ENCODE results near the gene EEF1AKMT3.

EEF1AKMT3 gene

DNA sequence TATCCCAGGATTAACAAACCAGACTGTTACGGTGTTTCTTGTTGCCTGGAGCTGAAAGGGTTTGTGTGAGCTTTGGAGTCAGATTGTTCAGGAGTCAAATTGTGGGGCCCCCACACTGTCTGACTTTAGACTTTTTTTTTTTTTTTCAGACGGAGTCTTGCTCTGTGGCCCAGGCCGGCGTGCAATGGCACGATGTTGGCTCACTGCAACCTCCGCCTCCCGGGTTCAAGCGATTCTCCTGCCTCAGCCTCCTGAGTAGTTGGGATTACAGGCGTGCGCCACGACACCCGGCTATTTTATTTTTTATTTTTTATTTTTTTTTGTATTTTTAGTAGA, 11.0 kb downstream of the EEF1AKMT3 start:
- H3K4me2 ChIP-seq (ENCODE audit: insufficient read depth, low read length, poor library complexity, severe bottlenecking) = peak overlapping the region; percentile 84
- no peak for DNase-seq (ENCODE audit: low spot score)
- no peak overlapping the region for H2AK5ac ChIP-seq (ENCODE audit: low read depth, low read length)
- H3K14ac ChIP-seq (ENCODE audit: low read length) = no peak overlapping the region
- H3K9ac ChIP-seq (ENCODE audit: low read depth, low read length, poor library complexity) = no peak overlapping the region
- H3K27ac ChIP-seq (replicated peaks; ENCODE audit: low read length) = no peak overlapping the region
- peaks cover 3 to 6% of the 10 kb centered on the region in 2 donors for H3K4me1 ChIP-seq (ENCODE audit: control insufficient read depth in 2 of 2, insufficient read depth in 1 of 2, low read depth in 1 of 2, low read length in 2 of 2)
- no peaks in the 10 kb centered on the region for H3K27me3 ChIP-seq (ENCODE audit: control insufficient read depth in 3 of 3, insufficient read depth in 3 of 3, low read depth in 1 of 3, low read length in 3 of 3)
- H2BK5ac ChIP-seq (ENCODE audit: low read length) = peak overlapping the region; percentile 0
- no peak overlapping the region for H2BK120ac ChIP-seq (ENCODE audit: low read depth, low read length)
- no peak overlapping the region for H4K8ac ChIP-seq (ENCODE audit: low read depth, low read length)
- H3K79me1 ChIP-seq (ENCODE audit: low read depth, low read length) = peaks cover 4% of the 10 kb centered on the region
- H3K23ac ChIP-seq (ENCODE audit: low read depth, low read length, poor library complexity) = no peak overlapping the region
- H2AFZ ChIP-seq (ENCODE audit: low read length) = no peak overlapping the region
- no CpG with 5 or more reads among the region's 12 CpGs for WGBS, 2 donors (ENCODE audit: extremely low coverage in 2 of 2, insufficient read length in 2 of 2, insufficient replicate concordance in 1 of 2)
- H4K91ac ChIP-seq (ENCODE audit: low read depth, low read length, poor library complexity) = no peak overlapping the region
- H3K36me3 ChIP-seq (replicated peaks in 1 of 2; ENCODE audit: control insufficient read depth in 2 of 2, insufficient read depth in 2 of 2, low read length in 2 of 2) = peaks cover 12 to 58% of the 10 kb centered on the region in 2 donors
- H2BK12ac ChIP-seq (ENCODE audit: low read length) = no peak overlapping the region
- no peak overlapping the region for H3K4ac ChIP-seq (ENCODE audit: low read length)
- H2BK15ac ChIP-seq (ENCODE audit: low read length) = no peak overlapping the region
- peak overlapping the region; percentile 90 to 95 for H3K4me3 ChIP-seq (ENCODE audit: low read length in 2 of 2)
- no peak overlapping the region for H3K18ac ChIP-seq (ENCODE audit: low read length)
- no peaks in the 10 kb centered on the region for H3K9me3 ChIP-seq (replicated peaks in 1 of 2; ENCODE audit: control insufficient read depth in 2 of 2, insufficient read depth in 1 of 2, low read depth in 1 of 2, low read length in 2 of 2)

DNA sequence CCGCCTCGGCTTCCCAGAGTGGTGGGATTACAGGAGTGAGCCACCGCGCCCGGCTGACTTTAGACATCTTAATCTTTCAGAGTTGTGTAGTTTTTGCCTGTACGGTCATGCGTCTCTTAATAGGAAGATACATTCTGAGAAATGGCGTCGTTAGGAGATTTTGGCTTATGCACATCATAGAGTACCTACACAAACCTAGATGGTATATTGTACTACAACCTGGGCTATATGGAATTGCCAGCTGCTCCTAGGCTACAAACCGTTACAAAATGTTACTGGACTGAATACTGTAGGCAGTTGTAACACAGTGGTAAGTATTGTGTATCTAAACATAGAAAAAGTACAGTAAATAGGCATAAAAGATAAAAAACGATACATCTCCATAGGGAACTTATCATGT, 11.4 kb downstream of the EEF1AKMT3 start:
- Histone ChIP-seq H2BK120ac (ENCODE audit: low read depth, low read length) (no peak overlapping the region), H3K79me1 (ENCODE audit: low read depth, low read length) (peaks cover 4% of the 10 kb centered on the region), H3K9me3 (replicated peaks in 1 of 2; ENCODE audit: control insufficient read depth in 2 of 2, insufficient read depth in 1 of 2, low read depth in 1 of 2, low read length in 2 of 2) (no peaks in the 10 kb centered on the region), H3K27me3 (ENCODE audit: control insufficient read depth in 3 of 3, insufficient read depth in 3 of 3, low read depth in 1 of 3, low read length in 3 of 3) (no peaks in the 10 kb centered on the region), H2BK15ac (ENCODE audit: low read length) (no peak overlapping the region), H3K4me1 (ENCODE audit: control insufficient read depth in 2 of 2, insufficient read depth in 1 of 2, low read depth in 1 of 2, low read length in 2 of 2) (peaks cover 3 to 6% of the 10 kb centered on the region in 2 donors), H3K36me3 (replicated peaks in 1 of 2; ENCODE audit: control insufficient read depth in 2 of 2, insufficient read depth in 2 of 2, low read length in 2 of 2) (peaks cover 15 to 62% of the 10 kb centered on the region in 2 donors), H3K4me2 (ENCODE audit: insufficient read depth, low read length, poor library complexity, severe bottlenecking) (no peak overlapping the region), H3K27ac (replicated peaks; ENCODE audit: low read length) (no peak overlapping the region), H3K14ac (ENCODE audit: low read length) (no peak overlapping the region), H3K9ac (ENCODE audit: low read depth, low read length, poor library complexity) (no peak overlapping the region), H3K4me3 (ENCODE audit: low read length in 2 of 2) (peak overlapping the region in 1 of 2 donors; percentile 9), H4K8ac (ENCODE audit: low read depth, low read length) (no peak overlapping the region), H2AFZ (ENCODE audit: low read length) (no peak overlapping the region), H4K91ac (ENCODE audit: low read depth, low read length, poor library complexity) (no peak overlapping the region), H2BK5ac (ENCODE audit: low read length) (no peak overlapping the region), H2AK5ac (ENCODE audit: low read depth, low read length) (no peak overlapping the region), H3K18ac (ENCODE audit: low read length) (no peak overlapping the region), H3K4ac (ENCODE audit: low read length) (no peak overlapping the region), H3K23ac (ENCODE audit: low read depth, low read length, poor library complexity) (no peak overlapping the region), H2BK12ac (ENCODE audit: low read length) (no peak overlapping the region)
- WGBS, 2 donors (ENCODE audit: extremely low coverage in 2 of 2, insufficient read length in 2 of 2, insufficient replicate concordance in 1 of 2) = no CpG with 5 or more reads among the region's 11 CpGs
- DNase-seq (ENCODE audit: low spot score) = no peak

DNA sequence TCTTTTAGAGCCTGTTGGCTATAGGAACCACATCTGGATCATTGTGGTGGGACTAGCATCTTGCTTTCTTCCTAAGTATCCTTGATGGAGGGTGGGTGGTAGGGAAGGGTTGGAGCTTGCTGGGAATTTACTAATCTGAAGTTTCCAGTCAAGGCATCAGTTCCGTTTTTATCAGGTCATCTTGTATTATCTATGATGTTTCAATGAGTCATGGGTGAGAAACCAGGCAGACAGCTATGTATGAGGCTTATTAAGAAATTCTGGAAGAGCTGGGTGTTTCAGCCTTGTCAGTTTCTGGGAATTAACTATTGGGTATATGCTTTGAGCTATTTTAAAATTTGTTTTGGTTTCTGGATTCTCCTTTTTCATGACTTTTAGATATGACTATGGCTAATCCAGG, 21.5 kb downstream of the EEF1AKMT3 start:
- H3K4me3 ChIP-seq (ENCODE audit: low read length in 2 of 2) = no peak overlapping the region
- no peak overlapping the region for H3K27ac ChIP-seq (replicated peaks; ENCODE audit: low read length)

DNA sequence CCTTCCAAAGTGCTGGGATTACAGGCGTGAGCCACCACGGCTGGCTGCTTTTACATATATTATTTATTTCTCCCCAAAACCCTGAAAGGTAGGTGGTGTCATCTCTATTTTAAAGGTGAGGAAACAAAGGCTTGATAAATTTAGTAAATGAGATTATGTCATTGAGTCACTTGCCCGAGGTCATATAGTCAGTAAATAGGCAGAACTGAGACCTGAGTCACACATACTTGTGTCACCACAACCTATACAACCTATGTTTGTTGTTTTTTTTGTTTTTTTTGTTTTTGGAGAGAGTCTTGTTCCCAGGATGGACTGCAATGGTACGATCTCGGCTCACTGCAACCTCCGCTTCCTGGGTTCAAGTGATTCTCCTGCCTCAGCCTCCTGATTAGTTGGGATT, 22.9 kb downstream of the EEF1AKMT3 start:
- Histone ChIP-seq H3K4ac (ENCODE audit: low read length) (no peak overlapping the region), H3K36me3 (replicated peaks in 1 of 2; ENCODE audit: control insufficient read depth in 2 of 2, insufficient read depth in 2 of 2, low read length in 2 of 2) (peaks cover 19 to 92% of the 10 kb centered on the region in 2 donors), H3K27ac (replicated peaks; ENCODE audit: low read length) (no peak overlapping the region), H3K14ac (ENCODE audit: low read length) (no peak overlapping the region), H2AFZ (ENCODE audit: low read length) (no peak overlapping the region), H3K4me2 (ENCODE audit: insufficient read depth, low read length, poor library complexity, severe bottlenecking) (no peak overlapping the region), H2BK15ac (ENCODE audit: low read length) (no peak overlapping the region), H3K4me3 (ENCODE audit: low read length in 2 of 2) (no peak overlapping the region), H3K9ac (ENCODE audit: low read depth, low read length, poor library complexity) (no peak overlapping the region), H3K23ac (ENCODE audit: low read depth, low read length, poor library complexity) (no peak overlapping the region), H3K79me1 (ENCODE audit: low read depth, low read length) (no peaks in the 10 kb centered on the region), H3K18ac (ENCODE audit: low read length) (no peak overlapping the region), H4K91ac (ENCODE audit: low read depth, low read length, poor library complexity) (no peak overlapping the region), H3K27me3 (ENCODE audit: control insufficient read depth in 3 of 3, insufficient read depth in 3 of 3, low read depth in 1 of 3, low read length in 3 of 3) (no peaks in the 10 kb centered on the region), H2AK5ac (ENCODE audit: low read depth, low read length) (no peak overlapping the region), H3K9me3 (replicated peaks in 1 of 2; ENCODE audit: control insufficient read depth in 2 of 2, insufficient read depth in 1 of 2, low read depth in 1 of 2, low read length in 2 of 2) (no peaks in the 10 kb centered on the region), H2BK120ac (ENCODE audit: low read depth, low read length) (no peak overlapping the region), H2BK12ac (ENCODE audit: low read length) (no peak overlapping the region), H2BK5ac (ENCODE audit: low read length) (no peak overlapping the region), H4K8ac (ENCODE audit: low read depth, low read length) (no peak overlapping the region), H3K4me1 (ENCODE audit: control insufficient read depth in 2 of 2, insufficient read depth in 1 of 2, low read depth in 1 of 2, low read length in 2 of 2) (no peaks in the 10 kb centered on the region)
- DNase-seq (ENCODE audit: low spot score) = no peak
- no CpG with 5 or more reads among the region's 6 CpGs for WGBS, 2 donors (ENCODE audit: extremely low coverage in 2 of 2, insufficient read length in 2 of 2, insufficient replicate concordance in 1 of 2)

More for the DNA sequence above, 21.5 kb downstream of the EEF1AKMT3 start:
- DNase-seq (ENCODE audit: low spot score) = no peak
- no peak overlapping the region for H3K23ac ChIP-seq (ENCODE audit: low read depth, low read length, poor library complexity)
- H2BK12ac ChIP-seq (ENCODE audit: low read length) = no peak overlapping the region
- no peak overlapping the region for H3K18ac ChIP-seq (ENCODE audit: low read length)
- no peak overlapping the region for H3K9ac ChIP-seq (ENCODE audit: low read depth, low read length, poor library complexity)
- no peaks in the 10 kb centered on the region for H3K79me1 ChIP-seq (ENCODE audit: low read depth, low read length)
- no peak overlapping the region for H4K8ac ChIP-seq (ENCODE audit: low read depth, low read length)
- H3K14ac ChIP-seq (ENCODE audit: low read length) = no peak overlapping the region
- H2AK5ac ChIP-seq (ENCODE audit: low read depth, low read length) = no peak overlapping the region
- H2BK5ac ChIP-seq (ENCODE audit: low read length) = no peak overlapping the region
- H3K4me1 ChIP-seq (ENCODE audit: control insufficient read depth in 2 of 2, insufficient read depth in 1 of 2, low read depth in 1 of 2, low read length in 2 of 2) = no peaks in the 10 kb centered on the region
- H2AFZ ChIP-seq (ENCODE audit: low read length) = no peak overlapping the region
- H3K4me2 ChIP-seq (ENCODE audit: insufficient read depth, low read length, poor library complexity, severe bottlenecking) = no peak overlapping the region
- no CpG with 5 or more reads among the region's 1 CpG for WGBS, 2 donors (ENCODE audit: extremely low coverage in 2 of 2, insufficient read length in 2 of 2, insufficient replicate concordance in 1 of 2)
- no peak overlapping the region for H2BK120ac ChIP-seq (ENCODE audit: low read depth, low read length)
- H4K91ac ChIP-seq (ENCODE audit: low read depth, low read length, poor library complexity) = no peak overlapping the region
- no peak overlapping the region for H2BK15ac ChIP-seq (ENCODE audit: low read length)
- no peaks in the 10 kb centered on the region for H3K27me3 ChIP-seq (ENCODE audit: control insufficient read depth in 3 of 3, insufficient read depth in 3 of 3, low read depth in 1 of 3, low read length in 3 of 3)
- no peak overlapping the region for H3K4ac ChIP-seq (ENCODE audit: low read length)
- peaks cover 19 to 92% of the 10 kb centered on the region in 2 donors for H3K36me3 ChIP-seq (replicated peaks in 1 of 2; ENCODE audit: control insufficient read depth in 2 of 2, insufficient read depth in 2 of 2, low read length in 2 of 2)
- H3K9me3 ChIP-seq (replicated peaks in 1 of 2; ENCODE audit: control insufficient read depth in 2 of 2, insufficient read depth in 1 of 2, low read depth in 1 of 2, low read length in 2 of 2) = no peaks in the 10 kb centered on the region
